Peyer's patch (tissue), 4 donors: ENCODE results near the gene WDR93.

Experiments used
- CTCF ChIP-seq, 6 experiments: fragments of 450-650 bp in 4 of 6; fragments of 200-600 bp in 2 of 6; sonication (generic) in 1 of 6; IDR thresholded peaks; one replicate each; pipeline ENCODE4 v1.5.1; 2017 to 2019; ENCODE audit warnings: antibody characterized with exemption in 6 of 6, mild to moderate bottlenecking in 3 of 6, moderate library complexity in 1 of 6
- POLR2A ChIP-seq, 2 donors: fragments of 450-650 bp; IDR thresholded peaks; one replicate each; pipeline ENCODE4 v1.5.1; 2017; ENCODE audit warnings: antibody characterized with exemption in 2 of 2, mild to moderate bottlenecking in 2 of 2, moderate library complexity in 2 of 2

- TF ChIP-seq CTCF (IDR thresholded peaks at IDR 0.05) (no peak), POLR2A (IDR thresholded peaks at IDR 0.05) (no peak)
These were observed 11.4 kb upstream of the WDR93 start, which contains the start of gene PLIN1 for GRCh38 chr15:89679212-89679611.
